ENCODE measurements around the gene KDM4C.

Gene KDM4C

GRCh38 chr9:7071916-7072315 lies 314.1 kb downstream of the KDM4C start:
- no peak overlapping the region for H3K4me3 ChIP-seq (replicated peaks in 1 of 2; ENCODE audit: low read depth in 2 of 2, low read length in 2 of 2)
- DNase-seq (ENCODE audit: low read depth in 2 of 2), result no peak
- TF ChIP-seq, protein P1, sequence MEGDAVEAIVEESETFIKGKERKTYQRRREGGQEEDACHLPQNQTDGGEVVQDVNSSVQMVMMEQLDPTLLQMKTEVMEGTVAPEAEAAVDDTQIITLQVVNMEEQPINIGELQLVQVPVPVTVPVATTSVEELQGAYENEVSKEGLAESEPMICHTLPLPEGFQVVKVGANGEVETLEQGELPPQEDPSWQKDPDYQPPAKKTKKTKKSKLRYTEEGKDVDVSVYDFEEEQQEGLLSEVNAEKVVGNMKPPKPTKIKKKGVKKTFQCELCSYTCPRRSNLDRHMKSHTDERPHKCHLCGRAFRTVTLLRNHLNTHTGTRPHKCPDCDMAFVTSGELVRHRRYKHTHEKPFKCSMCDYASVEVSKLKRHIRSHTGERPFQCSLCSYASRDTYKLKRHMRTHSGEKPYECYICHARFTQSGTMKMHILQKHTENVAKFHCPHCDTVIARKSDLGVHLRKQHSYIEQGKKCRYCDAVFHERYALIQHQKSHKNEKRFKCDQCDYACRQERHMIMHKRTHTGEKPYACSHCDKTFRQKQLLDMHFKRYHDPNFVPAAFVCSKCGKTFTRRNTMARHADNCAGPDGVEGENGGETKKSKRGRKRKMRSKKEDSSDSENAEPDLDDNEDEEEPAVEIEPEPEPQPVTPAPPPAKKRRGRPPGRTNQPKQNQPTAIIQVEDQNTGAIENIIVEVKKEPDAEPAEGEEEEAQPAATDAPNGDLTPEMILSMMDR (IDR thresholded peaks at IDR 0.05; ENCODE audit: low read depth, low read length), result no peak

DNA sequence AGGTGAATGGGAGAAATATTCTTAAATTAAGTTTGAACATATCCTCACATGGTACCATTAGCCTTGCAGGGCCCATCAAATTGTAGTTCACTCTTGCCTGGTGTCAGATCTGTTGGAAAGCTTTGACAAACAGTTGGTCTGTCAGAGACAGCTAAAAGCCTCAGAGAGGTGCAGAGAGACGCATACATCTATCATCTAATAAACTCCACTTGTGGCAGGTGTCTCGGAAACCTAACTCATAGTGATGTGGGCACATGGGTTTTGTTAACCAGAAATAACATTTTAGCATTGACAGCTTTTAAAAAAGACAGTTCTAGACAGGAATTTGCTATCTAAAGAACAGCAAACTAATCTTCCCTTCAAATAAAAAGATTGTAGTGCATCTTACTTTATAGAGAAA lies 315.9 kb downstream of the KDM4C start:
- TF ChIP-seq, protein P1 (IDR thresholded peaks at IDR 0.05; ENCODE audit: low read depth, low read length), result no peak
- no peak for DNase-seq (ENCODE audit: low read depth in 2 of 2)
- H3K4me3 ChIP-seq (replicated peaks in 1 of 2; ENCODE audit: low read depth in 2 of 2, low read length in 2 of 2), result no peak overlapping the region

GRCh38 chr9:7075154-7075553 lies 317.4 kb downstream of the KDM4C start:
- TF ChIP-seq, protein P1 (IDR thresholded peaks at IDR 0.05; ENCODE audit: low read depth, low read length), result no peak
- no peak overlapping the region for H3K4me3 ChIP-seq (replicated peaks in 1 of 2; ENCODE audit: low read depth in 2 of 2, low read length in 2 of 2)
- DNase-seq (ENCODE audit: low read depth in 2 of 2), result no peak

DNA sequence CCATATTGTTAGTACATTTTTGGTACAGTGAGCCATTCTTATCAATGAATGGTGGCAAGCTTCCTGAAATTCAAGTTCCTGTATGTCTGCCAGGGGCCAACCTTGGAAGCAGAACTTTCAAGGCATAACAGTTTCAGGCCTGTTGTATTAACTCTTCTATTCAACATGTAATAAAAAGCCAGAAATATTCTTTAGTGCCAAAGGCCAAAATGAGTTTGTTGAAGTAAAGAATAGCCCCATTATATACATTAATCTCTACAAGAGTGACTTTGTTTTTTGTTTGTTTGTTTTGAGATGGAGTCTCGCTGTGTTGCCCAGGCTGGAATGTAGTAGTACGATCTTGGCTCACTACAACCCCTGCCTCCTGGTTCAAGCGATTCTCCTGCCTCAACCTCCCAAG lies 321.3 kb downstream of the KDM4C start:
- TF ChIP-seq, protein P1 (IDR thresholded peaks at IDR 0.05; ENCODE audit: low read depth, low read length), result no peak
- no peak overlapping the region for H3K4me3 ChIP-seq (replicated peaks in 1 of 2; ENCODE audit: low read depth in 2 of 2, low read length in 2 of 2)
- DNase-seq (ENCODE audit: low read depth in 2 of 2), result peak in 1 of 2 donors; percentile 15

- TF ChIP-seq, protein P1 (IDR thresholded peaks at IDR 0.05; ENCODE audit: low read depth, low read length), result no peak
- no peak overlapping the region for H3K4me3 ChIP-seq (replicated peaks in 1 of 2; ENCODE audit: low read depth in 2 of 2, low read length in 2 of 2)
- DNase-seq (ENCODE audit: low read depth in 2 of 2), result no peak
Observed at GRCh38 chr9:7081065-7081600, 323.4 kb downstream of the KDM4C start.

- TF ChIP-seq, protein P1 (IDR thresholded peaks at IDR 0.05; ENCODE audit: low read depth, low read length), result no peak
- H3K4me3 ChIP-seq (replicated peaks in 1 of 2; ENCODE audit: low read depth in 2 of 2, low read length in 2 of 2), result no peak overlapping the region
- no peak for DNase-seq (ENCODE audit: low read depth in 2 of 2)
Observed at GRCh38 chr9:7083192-7083591, 325.4 kb downstream of the KDM4C start.

- TF ChIP-seq, protein P1 (IDR thresholded peaks at IDR 0.05; ENCODE audit: low read depth, low read length), result no peak
- DNase-seq (ENCODE audit: low read depth in 2 of 2), result no peak
- no peak overlapping the region for H3K4me3 ChIP-seq (replicated peaks in 1 of 2; ENCODE audit: low read depth in 2 of 2, low read length in 2 of 2)
Observed at GRCh38 chr9:7085357-7085756, 327.6 kb downstream of the KDM4C start.
